ENCODE data around the gene TNS1.

DNA sequence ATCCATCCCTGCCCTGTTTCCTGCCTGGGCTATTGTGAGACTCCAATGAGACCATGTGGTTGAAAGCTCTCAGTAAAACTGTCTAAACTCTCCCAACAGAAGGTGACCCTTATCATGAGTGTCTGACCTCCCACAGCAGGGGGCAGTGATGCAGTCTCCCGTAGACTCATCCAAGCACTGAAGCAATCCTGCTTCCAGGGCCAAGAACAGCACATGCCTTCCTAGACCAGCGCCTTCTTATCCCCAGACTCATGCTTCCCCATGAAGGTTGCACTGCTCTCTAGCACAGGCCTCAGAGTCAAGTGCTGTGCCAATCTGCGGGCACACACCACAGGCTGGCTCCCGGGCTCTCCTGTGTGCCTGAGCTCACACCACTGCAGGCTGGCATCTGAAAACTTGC lies 112.3 kb downstream of the TNS1 start:
- TF ChIP-seq EZH2 (IDR thresholded peaks at IDR 0.05; ENCODE audit: insufficient read depth, poor library complexity, severe bottlenecking) (no peak), EZH2phosphoT487 (IDR thresholded peaks at IDR 0.05; ENCODE audit: insufficient read depth, low read depth) (no peak)

All from GM23248 (cell line).